ENCODE measurements around the gene EFNA4. TPM values are rescaled to one million over a fixed set of nuclear protein-coding genes. Genes with fewer than 3 reads are reported as not detected.

Gene EFNA4
- total RNA-seq, 1 donor from 2014 or later, result 10.7 TPM

GRCh38 chr1:155070721-155071569, 7.4 kb downstream of the EFNA4 start:
- Mint-ChIP-seq H3K9me3 (no peaks in the 10 kb centered on the region), H3K36me3 (peaks cover 8% of the 10 kb centered on the region), H3K27ac (no peak overlapping the region), H3K4me1 (peaks cover 44% of the 10 kb centered on the region), H3K27me3 (ENCODE audit: insufficient read depth, low read depth) (peaks cover 14% of the 10 kb centered on the region), H3K4me3 (peak overlapping the region; percentile 77)
- Histone ChIP-seq H3K9me3 (ENCODE audit: low read depth) (no peaks in the 10 kb centered on the region), H3K27me3 (peaks cover 53% of the 10 kb centered on the region), H2AFZ (replicated peaks) (peak overlapping the region; percentile 3), H3K79me2 (ENCODE audit: low read depth) (no peaks in the 10 kb centered on the region), H3K9ac (no peak overlapping the region), H3K4me3 (peak overlapping the region; percentile 43), H3K27ac (no peak overlapping the region), H3K36me3 (no peaks in the 10 kb centered on the region), H3K4me2 (peak overlapping the region; percentile 75), H4K20me1 (ENCODE audit: low read depth) (peaks cover 24% of the 10 kb centered on the region), H3F3A (ENCODE audit: low read depth) (peaks cover 44% of the 10 kb centered on the region), H3K4me1 (peaks cover 19% of the 10 kb centered on the region)
- TF ChIP-seq EZH2 (IDR thresholded peaks at IDR 0.05) (no peak), CTCF (IDR thresholded peaks at IDR 0.05) (peak; percentile 63)
- peak; percentile 95 for DNase-seq (ENCODE audit: low spot score)

GRCh38 chr1:155071701-155072100, 8.2 kb downstream of the EFNA4 start:
- peak overlapping the region; percentile 43 for H3K4me3 ChIP-seq

GRCh38 chr1:155072531-155073289, 9.2 kb downstream of the EFNA4 start:
- Histone ChIP-seq H3K27me3 (peaks cover 55% of the 10 kb centered on the region), H3K36me3 (no peaks in the 10 kb centered on the region), H3K79me2 (ENCODE audit: low read depth) (no peaks in the 10 kb centered on the region), H3K9me3 (ENCODE audit: low read depth) (no peaks in the 10 kb centered on the region), H3K9ac (no peak overlapping the region), H3F3A (ENCODE audit: low read depth) (peaks cover 55% of the 10 kb centered on the region), H3K4me3 (no peak overlapping the region), H3K27ac (no peak overlapping the region), H4K20me1 (ENCODE audit: low read depth) (peaks cover 20% of the 10 kb centered on the region), H2AFZ (replicated peaks) (no peak overlapping the region), H3K4me1 (peaks cover 28% of the 10 kb centered on the region), H3K4me2 (no peak overlapping the region)
- Mint-ChIP-seq H3K27me3 (ENCODE audit: insufficient read depth, low read depth) (peaks cover 13% of the 10 kb centered on the region), H3K9me3 (no peaks in the 10 kb centered on the region), H3K27ac (no peak overlapping the region), H3K4me3 (peak overlapping the region; percentile 77), H3K36me3 (no peaks in the 10 kb centered on the region), H3K4me1 (peaks cover 51% of the 10 kb centered on the region)
- no peak for DNase-seq (ENCODE audit: low spot score)
- TF ChIP-seq EZH2 (IDR thresholded peaks at IDR 0.05), result no peak
- TF ChIP-seq CTCF (IDR thresholded peaks at IDR 0.05), result no peak
- TF ChIP-seq EZH2phosphoT487 (IDR thresholded peaks at IDR 0.05), result no peak

More at GRCh38 chr1:155071701-155072100, 8.2 kb downstream of the EFNA4 start:
- Histone ChIP-seq H3K27me3 (peaks cover 53% of the 10 kb centered on the region), H3K36me3 (no peaks in the 10 kb centered on the region), H3K4me1 (peaks cover 25% of the 10 kb centered on the region), H3K9ac (no peak overlapping the region), H3K27ac (no peak overlapping the region), H2AFZ (replicated peaks) (no peak overlapping the region), H3K79me2 (ENCODE audit: low read depth) (no peaks in the 10 kb centered on the region), H4K20me1 (ENCODE audit: low read depth) (peaks cover 23% of the 10 kb centered on the region), H3K4me2 (peak overlapping the region; percentile 75), H3K9me3 (ENCODE audit: low read depth) (no peaks in the 10 kb centered on the region), H3F3A (ENCODE audit: low read depth) (peaks cover 52% of the 10 kb centered on the region)
- peak; percentile 91 for DNase-seq (ENCODE audit: low spot score)
- Mint-ChIP-seq H3K4me1 (peaks cover 46% of the 10 kb centered on the region), H3K36me3 (peaks cover 4% of the 10 kb centered on the region), H3K9me3 (no peaks in the 10 kb centered on the region), H3K27me3 (ENCODE audit: insufficient read depth, low read depth) (peaks cover 14% of the 10 kb centered on the region), H3K27ac (peak overlapping the region; percentile 67), H3K4me3 (peak overlapping the region; percentile 77)
- TF ChIP-seq EZH2phosphoT487 (IDR thresholded peaks at IDR 0.05) (no peak), EZH2 (IDR thresholded peaks at IDR 0.05) (no peak), CTCF (IDR thresholded peaks at IDR 0.05) (no peak)
